HepG2 (cell line): ENCODE results near the gene CD164L2. TPM values are rescaled to one million over a fixed set of nuclear protein-coding genes. Genes with fewer than 3 reads are reported as not detected.

Experiments used
- ATAC-seq: fragments of 200-7000 bp; cut with Tn5 transposase; 3 replicates; pipeline ENCODE4 v1.9.1; 2020; ENCODE audit warnings: mild to moderate bottlenecking, moderate library complexity
- BruUV-seq: library from RNA; stranded (reverse); fragments of 400-500 nt; replicated peaks from 2 replicates; lab custom pipeline; 2021; lab: Mats Ljungman, UMichigan
- CTCF ChIA-PET: fragments of 300-600 bp; formaldehyde crosslinking; extraction: SDS; loops from one replicate; lab custom pipeline; 2021; ENCODE audit warnings: low total read pairs, inconsistent platforms, low intra/inter-chr PET ratio; lab: Yijun Ruan, JAX
- POLR2A ChIA-PET: fragments of 350-600 bp; sonication (Branson Sonifier 250); formaldehyde crosslinking; loops from one replicate; lab custom pipeline; 2020; ENCODE audit warnings: antibody characterized with exemption, inconsistent platforms; lab: Yijun Ruan, JAX
- DNase-seq: peaks from one replicate; pipeline ENCODE4 v3.0.0-alpha.2; 2015; ENCODE audit warnings: low spot score
- FAIRE-seq: peaks from 3 replicates; lab custom pipeline; 2011; peaks lifted over from hg19 to GRCh38; lab: Jason Lieb, UNC
- H2AFZ ChIP-seq: one replicate; pipeline ENCODE4 v1.6.1; 2011; ENCODE audit warnings: low read length, inconsistent platforms
- H3K27ac ChIP-seq: fragments of 300-600 bp; 3 replicates; pipeline ENCODE4 v1.8.0; 2011; ENCODE audit warnings: mixed run types, mild to moderate bottlenecking, mixed read lengths, low read length, inconsistent platforms; ENCODE audit not compliant: insufficient read depth; ENCODE audit errors: extremely low read length
- H3K27me3 ChIP-seq, 2 experiments: fragments of 200-600 bp in 1 of 2; 2 replicates in 1 of 2; 3 replicates in 1 of 2; pipeline versions ENCODE4 v1.6.0 to v1.8.0; 2011; ENCODE audit warnings: low read length in 2 of 2, mild to moderate bottlenecking in 2 of 2, moderate library complexity in 2 of 2, inconsistent platforms in 1 of 2; ENCODE audit not compliant: insufficient read depth in 2 of 2, control insufficient read depth in 1 of 2
- H3K36me3 ChIP-seq, 2 experiments: fragments of 200-600 bp in 1 of 2; replicated peaks in 1 of 2; 2 replicates in 1 of 2; 3 replicates in 1 of 2; pipeline versions ENCODE4 v1.5.1 to v1.8.0; 2011; ENCODE audit warnings: low read length in 2 of 2, inconsistent platforms in 1 of 2; ENCODE audit not compliant: insufficient read depth in 2 of 2, control insufficient read depth in 1 of 2
- H3K4me1 ChIP-seq: 2 replicates; pipeline ENCODE4 v1.5.1; 2012; ENCODE audit warnings: low read length, inconsistent platforms; ENCODE audit not compliant: insufficient read depth
- H3K4me2 ChIP-seq: 2 replicates; pipeline ENCODE4 v1.6.0; 2011; ENCODE audit warnings: low read depth, low read length, inconsistent platforms
- H3K4me3 ChIP-seq, 3 experiments: fragments of 200-600 bp in 1 of 3; sonication (generic), shearing (Covaris generic) in 1 of 3; replicated peaks in 1 of 3; 2 replicates each; pipeline ENCODE4 v1.5.1; 2011 to 2016; ENCODE audit warnings: low read length in 3 of 3, inconsistent platforms in 2 of 3, low read depth in 2 of 3, mild to moderate bottlenecking in 2 of 3, control low read depth in 1 of 3, mixed read lengths in 1 of 3; ENCODE audit not compliant: insufficient read depth in 1 of 3
- H3K79me2 ChIP-seq: one replicate; pipeline ENCODE4 v1.6.1; 2011; ENCODE audit warnings: low read length, inconsistent platforms; ENCODE audit not compliant: insufficient read depth
- H3K9ac ChIP-seq: 2 replicates; pipeline ENCODE4 v1.6.0; 2011; ENCODE audit warnings: mild to moderate bottlenecking, low read depth, low read length, inconsistent platforms; ENCODE audit not compliant: insufficient read depth
- H3K9me3 ChIP-seq: 2 replicates; pipeline ENCODE4 v1.5.1; 2012; ENCODE audit warnings: mild to moderate bottlenecking, low read length
- H4K20me1 ChIP-seq: 2 replicates; pipeline ENCODE4 v1.6.0; 2011; ENCODE audit warnings: inconsistent platforms, mild to moderate bottlenecking, low read length, moderate library complexity; ENCODE audit not compliant: insufficient read depth
- BCL6 ChIP-seq: IDR thresholded peaks from 2 replicates; pipeline ENCODE4 v1.6.1; 2016; ENCODE audit warnings: missing genetic modification reagents, missing compliant biosample characterization
- BHLHE40 ChIP-seq: IDR thresholded peaks from 2 replicates; pipeline ENCODE4 v1.6.1; 2011; ENCODE audit warnings: low read length, improper control_type of control experiment
- EHMT2 ChIP-seq: fragments of 200-600 bp; sonication (generic); IDR thresholded peaks from 2 replicates; pipeline ENCODE4 v1.7.0; 2017; ENCODE audit warnings: antibody characterized with exemption, low read depth, low read length, borderline replicate concordance
- HNF1B ChIP-seq: sonication (generic); formaldehyde crosslinking; IDR thresholded peaks from 2 replicates; pipeline ENCODE4 v1.5.1; 2020; ENCODE audit warnings: mild to moderate bottlenecking, moderate library complexity, missing genetic modification reagents
- KLF11 ChIP-seq: IDR thresholded peaks from 2 replicates; pipeline ENCODE4 v1.6.1; 2016; ENCODE audit warnings: missing compliant biosample characterization
- LRRFIP1 ChIP-seq: sonication (generic); formaldehyde crosslinking; conservative IDR thresholded peaks from 2 replicates; pipeline ENCODE4 v1.4.0; 2020; ENCODE audit warnings: missing genetic modification reagents
- MED1 ChIP-seq: sonication (generic); formaldehyde crosslinking; IDR thresholded peaks from 2 replicates; pipeline ENCODE4 v1.4.0; 2020; ENCODE audit warnings: missing genetic modification reagents
- NBN ChIP-seq: fragments of 450-650 bp; conservative IDR thresholded peaks from 2 replicates; pipeline ENCODE4 v1.6.1; 2017
- TRIM24 ChIP-seq: sonication (generic); formaldehyde crosslinking; IDR thresholded peaks from 2 replicates; pipeline ENCODE4 v1.8.0; 2022; ENCODE audit warnings: mild to moderate bottlenecking, missing genetic modification reagents
- ZMYM2 ChIP-seq: sonication (generic); formaldehyde crosslinking; IDR thresholded peaks from 2 replicates; pipeline ENCODE4 v1.8.0; 2022; ENCODE audit warnings: mild to moderate bottlenecking, missing genetic modification reagents
- ZNF281 ChIP-seq: sonication (generic); formaldehyde crosslinking; IDR thresholded peaks from 2 replicates; pipeline ENCODE4 v1.4.0; 2020; ENCODE audit warnings: missing genetic modification reagents, borderline replicate concordance
- ZNF513 ChIP-seq: sonication (generic); formaldehyde crosslinking; conservative IDR thresholded peaks from 2 replicates; pipeline ENCODE4 v1.5.0; 2020; ENCODE audit warnings: missing genetic modification reagents
- WGBS: methylation state at CpG from one replicate; pipeline ENCODE4 v1.1.6; 2017; ENCODE audit warnings: low lambda C conversion rate; 5-methylcytosine and 5-hydroxymethylcytosine counted together
- in situ Hi-C: cut with HindIII; loops from 2 replicates; pipeline ENCODE4 v1.10.0; 2017; ENCODE audit warnings: low pct_unique_long_range_greater_than_20kb; ENCODE audit not compliant: extremely low pct_ligation_motif_present
- intact Hi-C: fragments of 100-400 bp; cut with micrococcal nuclease; formaldehyde crosslinking; loops from one replicate; pipeline ENCODE4 v1.10.0; 2022; ENCODE audit not compliant: unreplicated experiment
- polyA plus RNA-seq, 8 experiments: library from polyadenylated mRNA; depleted of rRNA in 3 of 8; stranded (reverse) in 7 of 8; unstranded in 1 of 8; fragments of >200 nt; fragmentation: Illumina TruSeq in 4 of 8; extraction: Trizol in 4 of 8; gene quantifications; 2 replicates each; pipeline versions ENCODE4 v1.2.1 to v1.2.3, GENCODE V29; 2011 to 2016; ENCODE audit warnings: low read depth in 4 of 8, missing spikeins in 1 of 8, mixed read lengths in 1 of 8; ENCODE audit not compliant: insufficient read depth in 1 of 8
- total RNA-seq, 5 experiments: library from RNA; depleted of rRNA; stranded (reverse); fragments of >200 nt; fragmentation: Illumina TruSeq; extraction: Trizol; gene quantifications; 2 replicates each; pipeline ENCODE4 v1.2.3, GENCODE V29; 2016; ENCODE audit warnings: low read depth in 1 of 5

CD164L2 gene
- total and polyA plus RNA-seq, 2 of the 13 experiments (the other 11 are each of a cell fraction or from before 2014, with no cell fraction given), result not detected

GRCh38 chr1:27361553-27361952 lies 21.6 kb downstream of the CD164L2 start:
- H3K4me2 ChIP-seq, result no peak overlapping the region
- no CpG with 5 or more reads among the region's 8 CpGs for WGBS
- H3K4me3 ChIP-seq, result no peak overlapping the region
- no peaks in the 10 kb centered on the region for H3K79me2 ChIP-seq
- FAIRE-seq, result no peak
- H3K4me1 ChIP-seq, result peaks cover 22% of the 10 kb centered on the region
- intact Hi-C loops (no loop called here), in situ Hi-C loops (no loop called here)
- TF ChIP-seq HNF1B (CRISPR knock-in tag), result no peak
- no peak for TF ChIP-seq KLF11 (CRISPR knock-in tag)
- TF ChIP-seq BHLHE40, result no peak
- no peak for TF ChIP-seq NBN
- TF ChIP-seq TRIM24 (CRISPR knock-in tag), result no peak
- TF ChIP-seq MED1 (CRISPR knock-in tag), result no peak
- TF ChIP-seq EHMT2, result no peak
- no peak for TF ChIP-seq ZNF513 (CRISPR knock-in tag)
- no peak for TF ChIP-seq ZMYM2 (CRISPR knock-in tag)
- TF ChIP-seq BCL6 (CRISPR knock-in tag), result no peak
- TF ChIP-seq LRRFIP1, result no peak
- TF ChIP-seq ZNF281, result no peak
- no peak overlapping the region for H2AFZ ChIP-seq
- no peak overlapping the region for H3K9ac ChIP-seq
- no peak overlapping the region for H3K27ac ChIP-seq
- H4K20me1 ChIP-seq, result no peaks in the 10 kb centered on the region
- ChIA-PET POLR2A (no interaction called here), CTCF (no interaction called here)
- no TSS peak for BruUV-seq
- H3K9me3 ChIP-seq, result no peaks in the 10 kb centered on the region
- H3K36me3 ChIP-seq, result 0 out of 5 replicates have a peak, but pooled peaks cover 0 to 2% of the 10 kb centered on the region in 2 experiments
- no peaks in the 10 kb centered on the region for H3K27me3 ChIP-seq
- no peak for DNase-seq
- no peak for ATAC-seq
